Osteocyte (in vitro differentiated cells): ENCODE measurements around the gene FMO4. TPM values are rescaled to one million over a fixed set of nuclear protein-coding genes. Genes with fewer than 3 reads are reported as not detected.

Source experiments
- DNase-seq: peaks from one replicate; pipeline ENCODE4 v3.0.0; 2021; ENCODE audit warnings: mixed read lengths; ENCODE audit not compliant: unreplicated experiment; ENCODE audit errors: extremely low spot score
- H3K27ac Mint-ChIP-seq: one replicate; pipeline ENCODE4 v1.8.0; 2021; ENCODE audit warnings: mild to moderate bottlenecking, mixed read lengths; ENCODE audit not compliant: unreplicated experiment
- H3K27me3 Mint-ChIP-seq: one replicate; pipeline ENCODE4 v1.8.0; 2021; ENCODE audit warnings: mixed read lengths; ENCODE audit not compliant: unreplicated experiment
- H3K36me3 Mint-ChIP-seq: one replicate; pipeline ENCODE4 v1.8.0; 2021; ENCODE audit warnings: mixed read lengths; ENCODE audit not compliant: unreplicated experiment
- H3K4me1 Mint-ChIP-seq: one replicate; pipeline ENCODE4 v1.8.0; 2021; ENCODE audit warnings: mixed read lengths; ENCODE audit not compliant: unreplicated experiment
- H3K4me3 Mint-ChIP-seq: one replicate; pipeline ENCODE4 v1.8.0; 2021; ENCODE audit warnings: mild to moderate bottlenecking, moderate library complexity, mixed read lengths; ENCODE audit not compliant: unreplicated experiment
- H3K9me3 Mint-ChIP-seq: one replicate; pipeline ENCODE4 v1.8.0; 2021; ENCODE audit warnings: mixed read lengths; ENCODE audit not compliant: unreplicated experiment
- CTCF ChIP-seq: fragments of 200-600 bp; sonication (generic); IDR thresholded peaks from 2 replicates; pipeline ENCODE4 v1.5.0; 2021; ENCODE audit warnings: antibody characterized with exemption, mild to moderate bottlenecking, moderate library complexity
- long read RNA-seq: library from polyadenylated mRNA; unstranded; transcript quantifications from one replicate; pipeline ENCODE4 v2.0.0, GENCODE V29; 2021
- total RNA-seq: library from RNA; stranded (reverse); gene quantifications from 2 replicates; pipeline ENCODE4 v1.2.1, GENCODE V29; 2021

The FMO4 gene
- 4.0 and 4.1 TPM in 2 replicates for total RNA-seq
- long read RNA-seq, transcript FMO4-201 (10 exons, 2,252 nt): major isoform, 19 of 46 reads
- long read RNA-seq, partial matches to known transcripts: 10 of 46 reads
- long read RNA-seq, other reads (novel, unspliced or antisense): 17 of 46 reads

- peaks cover 14% of the 10 kb centered on the region for H3K4me1 Mint-ChIP-seq
- TF ChIP-seq CTCF: peak; percentile 89
- peak within 1 kb of the TSS; percentile 81 for H3K27ac Mint-ChIP-seq
- H3K9me3 Mint-ChIP-seq: no peaks in the 10 kb centered on the region
- H3K36me3 Mint-ChIP-seq: peaks cover under 1% of the 10 kb centered on the region
- no peaks in the 10 kb centered on the region for H3K27me3 Mint-ChIP-seq
- peak; percentile 93 for DNase-seq
- peak within 1 kb of the TSS; percentile 74 for H3K4me3 Mint-ChIP-seq
These were observed at the start of gene FMO4 for GRCh38 chr1:171313835-171314320. Gene FMO4 (plus strand): TSS chr1:171314183. CDS start chr1:171319826, 5,643 bp downstream.

GRCh38 chr1:171265686-171266085, 48.3 kb upstream of the FMO4 start:
- H3K36me3 Mint-ChIP-seq: no peaks in the 10 kb centered on the region
- H3K27ac Mint-ChIP-seq: no peak overlapping the region
- TF ChIP-seq CTCF: no peak
- H3K27me3 Mint-ChIP-seq: peaks cover 11% of the 10 kb centered on the region
- H3K4me1 Mint-ChIP-seq: peaks cover 23% of the 10 kb centered on the region
- no peaks in the 10 kb centered on the region for H3K9me3 Mint-ChIP-seq
- no peak for DNase-seq
- H3K4me3 Mint-ChIP-seq: no peak overlapping the region

GRCh38 chr1:171266930-171267329, 47.1 kb upstream of the FMO4 start:
- peaks cover 21% of the 10 kb centered on the region for H3K27me3 Mint-ChIP-seq
- H3K36me3 Mint-ChIP-seq: no peaks in the 10 kb centered on the region
- peak overlapping the region; percentile 36 for H3K27ac Mint-ChIP-seq
- TF ChIP-seq CTCF: no peak
- no peaks in the 10 kb centered on the region for H3K9me3 Mint-ChIP-seq
- no peak for DNase-seq
- H3K4me1 Mint-ChIP-seq: peaks cover 23% of the 10 kb centered on the region
- no peak overlapping the region for H3K4me3 Mint-ChIP-seq

GRCh38 chr1:171267391-171267790, 46.6 kb upstream of the FMO4 start:
- Mint-ChIP-seq H3K4me1 (peaks cover 23% of the 10 kb centered on the region), H3K27me3 (peaks cover 21% of the 10 kb centered on the region), H3K36me3 (no peaks in the 10 kb centered on the region), H3K9me3 (no peaks in the 10 kb centered on the region), H3K4me3 (no peak overlapping the region), H3K27ac (peak overlapping the region; percentile 36)
- no peak for TF ChIP-seq CTCF
- no peak for DNase-seq

GRCh38 chr1:171270806-171271205, 43.2 kb upstream of the FMO4 start:
- no peaks in the 10 kb centered on the region for H3K36me3 Mint-ChIP-seq
- H3K27ac Mint-ChIP-seq: no peak overlapping the region
- DNase-seq: no peak
- no peaks in the 10 kb centered on the region for H3K9me3 Mint-ChIP-seq
- TF ChIP-seq CTCF: no peak
- no peak overlapping the region for H3K4me3 Mint-ChIP-seq
- peaks cover 34% of the 10 kb centered on the region for H3K27me3 Mint-ChIP-seq
- H3K4me1 Mint-ChIP-seq: peaks cover 13% of the 10 kb centered on the region
